RCC 7860 (cell line): ENCODE data around the gene LENG9.
"Not testable (repeated sequence)": the region's sequence is repeated elsewhere in the genome, so short reads cannot be mapped to it uniquely, and the experiment has no call there.

Experiments
- DNase-seq: peaks from one replicate; pipeline ENCODE4 v3.0.0-alpha.2; 2015; ENCODE audit warnings: low spot score
- FAIRE-seq: peaks from 2 replicates; lab custom pipeline; 2012; peaks lifted over from hg19 to GRCh38; lab: Jason Lieb, UNC

LENG9 gene

DNA sequence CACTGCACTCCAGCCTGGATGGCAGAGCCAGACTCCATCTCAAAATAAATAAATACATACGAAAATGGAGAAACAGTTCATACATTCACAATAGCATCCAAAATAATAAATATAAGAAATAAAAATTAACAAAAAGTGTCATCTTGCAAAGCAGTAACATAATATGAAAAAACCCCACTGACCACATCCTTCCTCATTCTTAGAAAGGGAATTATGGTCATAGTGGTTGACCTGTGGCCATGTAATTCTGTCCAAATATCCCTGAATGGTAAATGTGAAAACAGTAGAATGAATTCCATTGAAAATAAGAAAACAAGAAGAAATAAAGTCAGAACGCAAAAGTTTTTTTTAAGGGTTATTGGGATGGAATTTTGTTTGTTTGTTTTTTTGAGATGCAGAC, 16.5 kb upstream of the LENG9 start:
- DNase-seq (no peak), FAIRE-seq (no peak)

DNA sequence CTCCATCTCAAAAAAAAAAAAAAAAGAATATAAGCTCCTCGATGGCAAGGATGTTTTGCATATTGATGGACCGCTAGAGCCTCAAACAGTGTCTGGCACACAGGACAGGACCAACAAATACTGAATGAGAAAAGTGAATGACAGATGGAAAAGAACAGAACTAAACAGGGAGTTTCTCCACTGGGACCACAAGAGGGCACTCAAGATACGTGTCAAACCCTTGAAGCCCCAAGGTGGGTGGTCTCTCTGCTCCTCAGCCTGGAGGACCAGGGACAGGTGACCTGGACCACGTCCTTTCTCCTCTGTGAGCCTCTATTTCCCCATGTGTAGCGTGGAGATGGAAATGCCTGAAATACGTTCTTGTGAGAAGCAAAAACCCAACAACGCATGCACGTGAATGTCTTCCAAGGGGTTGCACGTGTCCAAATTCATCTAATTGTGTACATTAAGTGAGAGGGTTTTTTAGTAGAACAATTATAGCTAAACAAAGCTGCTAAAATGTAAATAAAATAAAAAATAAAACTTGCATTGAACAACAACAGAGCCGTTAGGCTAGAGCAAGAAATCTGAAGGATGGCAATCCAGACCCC, 15.2 kb upstream of the LENG9 start:
- no peak for DNase-seq
- FAIRE-seq, result no peak

DNA sequence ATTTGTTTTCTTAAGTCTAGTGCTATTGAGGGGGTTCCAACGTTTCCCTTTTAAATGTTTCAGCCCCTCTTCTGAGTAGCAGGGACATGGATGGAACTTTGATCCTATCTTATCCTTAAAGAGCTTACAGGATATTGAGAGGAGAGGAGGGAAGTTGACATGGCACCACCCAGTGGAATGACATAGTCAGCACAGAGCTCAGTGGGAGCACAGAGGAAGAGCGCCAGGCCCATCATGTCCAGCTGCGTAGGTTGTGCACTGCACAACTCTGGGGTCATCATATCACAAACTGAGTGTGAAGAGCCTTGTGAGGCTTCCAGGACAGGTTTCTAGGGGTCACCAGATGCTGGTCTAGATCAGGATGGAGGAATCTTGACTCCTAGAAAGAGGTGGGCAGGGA, 14.1 kb upstream of the LENG9 start:
- FAIRE-seq (no peak), DNase-seq (no peak)

DNA sequence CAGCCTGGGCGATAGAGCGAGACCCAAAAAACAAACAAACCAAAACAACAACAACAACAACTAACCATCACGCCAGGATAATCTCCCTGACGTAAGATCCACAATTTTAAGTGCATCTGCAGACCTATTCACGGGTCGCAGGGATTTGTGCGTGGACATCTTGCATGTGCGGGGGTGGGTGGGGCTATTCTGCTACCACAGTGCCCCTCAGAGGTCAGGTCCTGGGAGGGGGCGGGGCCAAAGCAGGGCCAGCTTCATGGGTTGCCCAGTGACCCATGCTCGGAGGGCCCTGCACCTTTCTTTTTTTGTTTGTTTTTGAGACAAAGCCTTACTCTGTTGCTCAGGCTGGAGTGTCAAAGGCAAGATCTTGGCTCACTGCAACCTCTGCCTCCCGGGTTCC, 12.1 kb upstream of the LENG9 start:
- DNase-seq, result no peak
- no peak for FAIRE-seq

DNA sequence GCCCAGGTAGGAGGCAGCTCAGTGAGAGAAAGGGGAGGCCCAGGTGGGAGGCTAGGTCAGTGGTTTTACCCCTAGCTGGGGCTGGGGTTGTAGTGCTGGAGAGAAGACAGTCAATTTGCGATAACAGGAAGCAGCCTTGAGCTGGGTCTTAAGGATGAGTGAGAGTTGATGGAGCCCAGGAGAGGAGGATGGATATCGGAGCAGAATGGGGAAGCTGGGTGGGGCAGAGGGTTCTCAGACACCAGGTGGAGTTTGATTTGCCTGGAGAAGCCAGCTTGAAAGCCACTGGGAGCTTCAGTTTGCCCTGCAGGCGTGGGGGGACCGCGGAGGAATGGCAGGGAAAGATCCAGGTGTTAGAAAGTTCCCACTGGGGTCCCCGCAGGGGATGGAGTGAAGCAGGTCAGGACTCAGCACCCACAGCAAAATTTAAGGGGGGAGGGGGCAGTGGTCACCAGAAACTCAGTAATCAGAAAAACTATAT, 10.4 kb upstream of the LENG9 start:
- DNase-seq, result no peak

DNA sequence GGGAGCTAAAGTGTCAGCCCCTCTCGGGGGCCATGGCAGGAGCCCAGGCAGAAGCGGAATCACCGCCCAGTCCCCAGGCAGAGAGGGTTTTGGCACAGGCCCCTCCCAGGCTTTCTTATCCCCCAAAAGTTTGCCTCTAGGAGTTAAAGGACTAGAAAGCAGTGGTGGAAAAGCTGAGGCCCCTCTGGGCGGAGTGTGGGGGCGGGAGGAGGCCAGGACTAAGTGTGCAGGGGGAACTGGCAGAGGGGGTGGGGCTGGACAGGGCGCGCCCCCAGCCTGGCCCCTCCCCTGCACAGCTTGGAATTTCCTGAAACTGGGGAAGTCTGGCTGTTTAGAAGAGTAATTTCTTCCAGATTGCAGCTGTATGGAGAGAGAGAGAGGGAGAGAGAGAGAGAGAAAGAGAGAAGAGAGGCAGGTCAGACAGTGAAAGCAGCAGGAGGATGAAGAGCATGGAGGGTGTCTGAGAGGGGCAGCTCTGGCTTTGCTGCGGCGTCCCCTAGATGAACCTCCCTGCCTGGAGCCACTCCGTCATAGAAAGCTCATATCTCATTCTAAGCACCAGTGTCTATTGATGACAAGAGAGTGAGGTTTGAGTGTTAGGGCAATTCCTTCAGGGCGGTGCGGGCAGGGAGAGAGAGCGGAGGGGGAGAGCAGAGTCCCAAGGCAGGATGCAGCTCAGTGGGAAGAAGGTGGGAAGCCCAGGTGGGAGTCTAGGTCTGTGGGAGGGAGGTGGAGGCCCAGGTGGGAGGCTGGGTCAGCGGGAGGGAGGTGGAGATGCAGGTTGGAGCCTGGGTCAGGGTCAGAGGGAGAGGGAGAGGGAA, 9.7 kb upstream of the LENG9 start, which contains the start of gene CDC42EP5:
Gene CDC42EP5, minus strand, starts transcription at position 226 of the 821 bp plus-strand sequence. CDS start 7,749 bp downstream, outside the sequence.
- DNase-seq (no peak), FAIRE-seq (no peak)

More for the DNA sequence above, 10.4 kb upstream of the LENG9 start:
- FAIRE-seq, result no peak

DNA sequence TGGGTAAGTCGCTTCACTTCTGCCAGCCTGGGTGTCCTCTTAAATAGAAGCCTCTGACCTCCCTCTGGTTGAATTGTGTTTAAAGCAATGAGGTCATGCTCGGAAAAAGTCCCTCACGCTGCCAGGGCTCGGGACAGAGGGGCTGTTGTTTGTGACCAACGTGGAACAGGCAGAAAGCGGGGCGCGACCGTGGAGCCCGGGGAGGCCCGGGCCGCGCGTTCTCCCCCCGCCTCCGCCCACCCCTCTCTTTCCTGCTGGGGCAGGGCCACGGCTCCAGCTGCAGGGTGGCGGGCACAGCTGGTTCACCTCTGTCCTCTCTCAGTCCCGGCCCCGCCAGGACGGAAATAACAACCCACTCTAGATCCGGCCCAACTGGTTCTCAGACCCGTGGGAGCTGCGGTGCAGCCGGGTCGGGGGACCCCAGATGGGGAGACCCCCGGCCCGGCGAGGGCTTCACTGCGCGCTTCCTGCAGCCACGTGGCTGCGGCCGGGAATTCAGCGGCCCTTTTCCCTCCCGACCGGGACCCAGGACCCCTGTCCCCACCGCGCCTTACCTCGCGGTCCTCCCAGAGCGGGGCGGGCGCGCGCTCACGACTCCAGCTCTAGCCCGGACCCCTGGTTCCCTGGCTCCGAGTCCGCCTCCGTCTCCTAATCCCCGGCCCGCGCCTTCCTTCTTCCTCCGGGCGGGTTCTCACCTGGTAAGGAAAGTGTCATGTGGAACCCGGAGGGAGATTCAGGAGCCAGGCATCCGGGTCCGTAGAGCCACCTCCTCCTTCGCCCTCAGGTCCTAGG, 7.6 kb upstream of the LENG9 start:
- FAIRE-seq (no peak), DNase-seq (no peak)

DNA sequence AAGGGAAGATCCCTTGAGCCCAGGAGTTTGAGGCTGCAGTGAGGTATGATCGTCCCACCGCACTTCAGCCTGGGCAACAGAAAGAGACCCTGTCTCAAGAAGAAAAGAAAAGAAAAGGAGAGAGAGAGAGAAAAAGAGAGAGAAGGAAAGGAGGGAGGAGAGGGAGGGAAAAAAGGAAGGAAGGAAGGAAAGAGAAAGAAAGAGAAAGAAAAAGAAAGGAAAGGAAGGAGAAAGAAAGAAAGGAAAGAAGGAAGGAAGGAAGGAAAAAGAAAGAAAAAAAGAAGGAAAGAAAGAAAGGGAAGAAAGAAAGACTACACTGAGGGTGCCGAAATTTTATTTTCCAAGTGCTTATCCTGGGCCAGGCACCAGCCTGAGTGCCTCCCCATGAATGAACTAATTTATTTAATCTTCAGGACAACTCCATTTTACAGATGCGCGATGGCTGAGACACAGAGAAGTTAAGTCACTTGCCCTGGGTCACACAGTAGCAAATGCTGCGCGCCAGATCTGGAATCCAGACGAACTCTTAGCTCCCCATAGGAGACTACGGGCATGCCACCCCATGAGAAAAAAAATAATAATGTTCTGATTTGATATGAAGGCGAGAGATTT, 6.8 kb upstream of the LENG9 start:
- DNase-seq (no peak), FAIRE-seq (no peak)

DNA sequence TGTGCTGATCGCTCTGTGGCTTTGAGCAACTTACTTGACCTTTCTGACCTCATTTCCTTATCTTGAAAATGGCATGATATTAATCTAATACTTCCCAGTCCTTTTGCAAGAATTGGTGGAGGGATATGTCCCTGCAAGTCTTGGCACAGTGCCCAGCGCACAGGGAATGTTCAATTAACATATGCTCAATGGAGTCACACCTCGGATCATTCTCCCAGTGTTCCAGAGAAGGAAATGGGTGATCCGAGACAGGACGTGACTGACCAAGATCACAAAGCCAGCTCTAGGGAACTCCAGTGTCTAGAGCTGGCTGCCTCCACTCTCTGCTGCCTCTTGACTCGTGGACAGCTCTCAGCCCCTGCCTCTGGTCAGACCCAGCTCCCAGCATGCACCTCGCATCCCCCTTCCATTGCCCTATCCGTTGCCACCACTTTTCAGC, 5.9 kb upstream of the LENG9 start:
- DNase-seq (no peak), FAIRE-seq (no peak)

DNA sequence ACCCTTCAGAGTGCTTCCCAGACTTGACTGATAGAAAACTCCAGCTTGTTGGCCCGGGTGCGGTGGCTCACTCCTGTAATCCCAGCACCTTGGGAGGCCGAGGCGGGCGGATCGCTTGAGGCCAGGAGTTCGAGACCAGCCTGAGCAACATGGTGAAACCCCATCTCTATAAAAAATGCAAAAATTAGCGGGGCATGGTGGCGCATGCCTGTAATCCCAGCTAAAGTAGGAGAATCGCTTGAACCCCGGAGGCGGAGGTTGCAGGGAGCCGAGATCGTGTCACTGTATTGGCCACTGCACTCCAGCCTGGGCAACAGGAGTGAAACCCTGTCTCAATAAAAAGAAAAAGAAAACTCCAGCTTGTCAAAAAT, 2.5 kb upstream of the LENG9 start:
- FAIRE-seq, result not testable (repeated sequence)

DNA sequence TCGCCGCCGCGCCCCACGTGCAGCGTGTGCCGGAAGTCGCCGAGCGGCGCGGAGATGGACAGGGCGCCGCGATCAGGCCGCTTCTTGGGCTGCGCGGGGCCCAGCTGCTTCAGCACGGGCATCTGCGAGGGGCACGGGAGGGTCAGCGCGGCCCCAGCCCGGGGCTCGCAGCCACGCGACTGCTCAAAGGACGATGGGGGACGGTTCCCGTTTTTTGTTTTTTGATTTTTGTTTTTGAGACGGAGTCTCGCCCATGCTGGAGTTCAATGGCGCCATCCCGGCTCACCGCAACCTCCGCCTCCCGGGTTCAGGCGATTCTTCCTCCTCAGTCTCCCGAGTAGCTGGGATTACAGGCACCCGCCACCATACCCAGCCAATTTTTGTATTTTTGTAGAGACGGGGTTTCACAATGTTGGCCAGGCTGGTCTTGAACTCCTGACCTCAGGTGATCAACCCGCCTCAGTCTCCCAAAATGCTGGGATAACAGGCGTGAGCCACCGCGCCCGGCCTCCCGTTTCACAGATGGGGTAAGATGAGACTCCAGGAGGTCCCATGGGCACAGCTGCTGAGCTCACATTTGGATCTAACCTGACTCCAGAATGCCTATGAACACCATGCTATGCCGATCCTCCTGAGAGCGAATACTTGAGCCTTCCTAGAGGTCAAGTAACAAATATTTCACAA, 2.0 kb upstream of the LENG9 start:
- DNase-seq, result no peak
- no peak for FAIRE-seq

More for the DNA sequence above, 2.5 kb upstream of the LENG9 start:
- not testable (repeated sequence) for DNase-seq

DNA sequence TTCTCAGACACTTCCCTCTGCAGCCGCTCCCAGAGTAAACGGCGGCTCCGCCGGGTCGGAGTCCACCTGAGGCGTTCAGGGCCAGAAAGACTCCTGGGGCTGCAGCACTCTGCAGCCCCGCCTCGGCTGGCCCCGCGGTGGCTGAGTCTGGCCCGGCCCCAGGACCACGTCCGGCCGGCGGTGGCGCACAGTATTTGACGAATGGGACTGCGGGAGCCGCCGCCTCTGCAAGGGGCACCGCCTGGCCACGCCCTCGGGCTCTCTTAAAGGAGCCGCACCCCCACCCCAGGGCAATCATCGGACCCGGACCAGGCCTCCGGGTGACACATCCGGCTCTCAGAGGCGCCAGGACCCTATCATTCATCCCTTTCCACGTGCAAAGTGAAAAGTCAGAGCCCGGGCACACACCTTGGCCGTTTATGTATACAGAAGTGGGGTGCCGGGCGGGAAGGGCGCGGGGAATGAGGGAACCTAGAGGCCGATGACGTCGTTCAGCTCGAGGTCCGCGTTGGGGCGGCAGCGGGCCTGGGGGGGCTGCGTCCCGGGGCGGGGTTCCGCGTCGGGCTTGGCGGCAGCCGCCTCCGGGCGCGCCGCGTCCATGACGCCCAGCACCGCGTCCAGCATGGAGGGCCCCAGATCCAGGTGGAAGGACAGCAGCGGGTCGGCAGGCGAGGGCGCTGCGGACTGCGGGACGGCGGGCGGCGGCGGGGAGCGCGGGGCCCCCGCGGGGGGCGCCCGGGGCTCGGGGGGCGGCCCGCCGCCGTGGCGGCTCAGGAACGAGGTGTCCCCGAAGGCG, 1.2 kb upstream of the LENG9 start:
- FAIRE-seq (peak; percentile 25), DNase-seq (peak; percentile 70)

DNA sequence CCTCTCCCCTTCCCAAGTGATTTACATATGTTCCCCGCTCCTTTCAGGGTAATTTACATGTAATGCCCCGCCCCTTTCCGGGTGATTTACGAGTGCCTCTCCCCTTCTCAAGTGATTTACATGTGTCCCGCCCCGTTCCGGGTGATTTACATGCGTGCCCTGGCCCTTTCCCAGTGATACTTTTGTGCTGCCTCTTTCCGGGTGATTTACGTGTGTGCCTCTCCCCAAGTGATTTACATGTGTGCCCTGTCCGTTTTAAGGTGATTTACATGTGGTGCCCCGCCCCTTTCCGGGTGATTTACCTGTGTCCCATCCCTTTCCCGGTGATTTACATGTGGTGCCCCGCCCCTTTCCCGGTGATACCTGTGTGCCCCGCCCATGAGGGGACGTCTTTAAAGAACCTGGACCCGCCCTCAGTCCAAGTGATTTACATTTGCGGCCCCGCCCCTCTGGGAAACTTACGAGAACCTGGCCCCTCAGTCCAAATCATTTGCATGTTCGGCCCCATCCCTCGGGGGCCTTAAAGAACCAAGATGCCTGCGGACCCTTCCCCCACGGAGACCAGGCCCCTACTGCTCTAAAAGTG, 559 bp upstream of the LENG9 start:
- DNase-seq (peak; percentile 68), FAIRE-seq (no peak)

DNA sequence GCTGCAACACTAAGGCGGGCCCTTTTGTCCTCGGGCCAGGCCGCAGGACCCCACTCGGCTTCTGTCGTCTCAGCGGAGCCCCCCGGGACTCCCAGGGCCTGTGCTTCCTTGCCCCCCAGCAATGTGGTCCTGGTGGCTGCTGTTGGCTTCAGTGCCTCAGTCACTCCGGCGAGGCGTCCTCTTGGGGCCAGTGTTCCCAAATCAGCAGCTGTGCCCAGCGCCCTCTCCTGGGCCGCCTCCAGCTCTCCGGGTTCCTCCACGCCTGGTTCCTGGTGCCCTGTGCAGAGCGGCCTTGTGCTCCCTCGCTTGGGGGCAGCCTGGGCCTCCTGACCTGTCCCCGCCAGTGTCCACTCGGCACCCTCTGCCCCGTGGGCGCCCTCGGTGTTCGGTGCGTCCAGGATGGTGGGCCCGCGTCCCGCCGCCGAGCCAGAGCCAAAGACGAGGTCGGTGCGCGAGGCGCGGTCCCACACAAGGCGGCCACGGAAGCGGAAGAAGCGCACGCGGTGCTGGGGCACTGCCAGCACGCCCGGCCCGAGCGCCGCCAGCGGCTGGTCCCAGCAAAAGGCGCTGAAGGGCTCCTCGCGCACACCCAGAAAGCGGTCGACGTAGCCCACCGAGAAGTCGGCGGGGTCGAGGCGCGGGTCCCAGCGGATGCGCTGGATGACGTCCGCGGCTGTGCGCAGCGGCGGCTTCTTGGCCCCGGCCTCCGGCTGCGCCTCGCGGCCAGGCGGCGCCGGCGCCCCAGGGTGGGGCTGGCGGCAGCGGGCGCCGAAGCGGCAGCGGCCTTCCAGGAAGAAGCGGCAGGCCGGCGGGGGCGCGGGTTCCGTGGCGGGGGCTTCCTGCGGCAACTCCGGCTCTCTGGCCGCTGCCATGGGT, 685 bp downstream of the LENG9 start:
- FAIRE-seq (no peak), DNase-seq (peak; percentile 27)

DNA sequence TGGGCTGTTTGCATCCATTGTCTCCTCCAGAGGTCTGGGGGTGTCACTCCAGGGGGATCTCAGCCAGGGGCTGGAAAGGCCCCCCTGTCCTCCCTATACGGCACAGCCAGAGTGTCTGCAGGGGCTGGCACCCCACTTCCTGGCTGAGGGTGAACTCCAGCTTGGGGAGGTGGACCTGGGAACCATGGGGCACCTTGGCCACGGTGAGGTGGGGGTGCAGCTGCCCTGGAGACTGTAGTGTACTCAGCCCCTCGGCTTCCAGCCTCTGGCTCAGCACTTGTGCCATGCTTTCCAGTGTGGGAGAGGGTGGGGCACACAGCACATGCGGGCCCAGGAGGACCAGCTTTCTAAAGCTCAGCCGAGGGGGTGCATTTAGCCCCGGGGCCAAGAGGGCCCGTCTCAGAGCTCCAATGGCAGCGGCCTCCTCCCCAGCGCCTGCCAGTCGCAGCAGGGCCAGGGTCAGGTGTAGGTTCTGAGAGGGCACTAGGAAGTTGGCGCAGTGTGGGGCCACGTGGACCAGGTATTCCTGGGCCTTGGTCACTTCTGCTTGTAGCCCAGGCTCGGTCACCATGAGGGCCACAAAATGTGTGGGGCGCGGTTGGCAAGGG, 1.4 kb downstream of the LENG9 start:
- DNase-seq, result no peak
- FAIRE-seq, result no peak

DNA sequence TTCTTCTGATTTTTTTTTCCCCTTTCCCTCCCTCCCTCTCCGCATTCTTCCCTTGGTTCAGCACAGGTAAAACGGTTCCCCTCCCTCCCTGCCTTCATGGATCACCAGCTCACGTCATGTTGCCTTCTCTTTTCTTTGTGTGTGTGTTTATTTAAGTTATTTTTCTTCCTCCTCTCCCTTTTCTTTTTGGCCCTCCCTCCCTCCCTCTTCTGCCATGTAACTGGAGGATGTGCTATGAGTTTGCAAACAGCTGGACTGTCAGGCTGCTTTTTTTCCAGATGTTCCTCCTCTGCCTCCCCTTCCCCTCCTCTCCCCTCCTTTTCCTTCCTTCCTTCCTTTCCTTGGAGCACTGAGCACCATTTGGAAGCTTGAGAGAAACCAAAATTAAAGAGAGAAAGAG, 2.0 kb downstream of the LENG9 start:
- DNase-seq (no peak), FAIRE-seq (no peak)

DNA sequence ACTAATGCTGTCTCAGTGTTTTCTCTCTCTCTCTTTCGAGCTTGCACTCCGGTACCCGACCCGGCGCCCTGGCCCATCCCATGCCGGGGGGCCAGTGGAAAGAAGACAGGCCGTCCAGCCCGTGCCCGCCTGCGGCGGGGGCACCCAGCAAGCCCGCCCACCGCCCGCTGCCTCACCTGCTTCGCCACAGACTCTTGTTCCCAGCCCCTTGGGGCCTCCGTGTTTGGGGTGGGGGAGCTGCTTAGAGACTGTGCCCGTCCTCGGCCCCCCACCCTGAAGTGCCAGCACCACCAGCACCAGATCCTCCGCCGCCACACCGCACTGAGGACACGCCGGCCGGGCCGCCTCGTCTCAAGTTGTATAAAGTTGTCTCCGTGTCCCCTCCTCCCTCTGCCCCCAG, 2.4 kb downstream of the LENG9 start:
- DNase-seq, result no peak

More for the DNA sequence above, 2.4 kb downstream of the LENG9 start:
- FAIRE-seq, result no peak
